ENCODE measurements around the gene RNF19B. TPM values are rescaled to one million over a fixed set of nuclear protein-coding genes. Genes with fewer than 3 reads are reported as not detected.
A peak's percentile ranks its signal among the peaks of the same experiment; 100 is the strongest.

Gene RNF19B
- total RNA-seq, 1 experiment from 2014 or later: 41.3 TPM

- H3K27me3 Mint-ChIP-seq (ENCODE audit: insufficient read depth, unreplicated experiment): no peaks in the 10 kb centered on the region
- H3K27ac Mint-ChIP-seq (ENCODE audit: low read depth, unreplicated experiment): peak overlapping the region; percentile 89
- BruUV-seq (replicated peaks): no TSS peak
- H3K36me3 Mint-ChIP-seq (ENCODE audit: insufficient read depth, unreplicated experiment): peaks cover 58% of the 10 kb centered on the region
- peaks cover 61% of the 10 kb centered on the region for H3K4me1 Mint-ChIP-seq (ENCODE audit: insufficient read depth, unreplicated experiment)
- TF ChIP-seq CTCF (IDR thresholded peaks at IDR 0.05; ENCODE audit: unreplicated experiment): peak; percentile 61
- ChIA-PET POLR2A (interaction anchor here (0.5 to 11.6 kb wide), 19 partner anchors 17 to 230 kb away, joined by 3 to 248 read pairs (median 4); partner anchors contain the start of genes AK2, AZIN2 and RNF19B), CTCF (interaction anchor here (0.6 to 6.6 kb wide), 31 partner anchors 9 to 605 kb away, joined by 3 to 140 read pairs (median 6); partner anchors contain the start of genes AK2 and RNF19B)
- intact Hi-C loops (cut with micrococcal nuclease): loop anchor here (1.0 to 5.0 kb wide), 5 partner anchors 15 to 131 kb away; partner anchors contain the start of gene AZIN2
- peak; percentile 94 for DNase-seq (ENCODE audit: unreplicated experiment)
- H3K4me3 Mint-ChIP-seq (ENCODE audit: unreplicated experiment): no peak overlapping the region
- no peaks in the 10 kb centered on the region for H3K9me3 Mint-ChIP-seq (ENCODE audit: unreplicated experiment)
Measured at GRCh38 chr1:33007190-33008050, 42.8 kb upstream of the RNF19B start.

GRCh38 chr1:33005838-33006421 is 41.3 kb upstream of the RNF19B start:
- no peak overlapping the region for H3K27ac Mint-ChIP-seq (ENCODE audit: low read depth, unreplicated experiment)
- BruUV-seq (replicated peaks): no TSS peak
- ChIA-PET CTCF (interaction anchor here (0.8 to 6.6 kb wide), 20 partner anchors 13 to 130 kb away, joined by 3 to 140 read pairs (median 8); partner anchors contain the start of genes AK2 and RNF19B), POLR2A (interaction anchor here (0.6 to 11.6 kb wide), 9 partner anchors 15 to 72 kb away, joined by 3 to 248 read pairs (median 17); partner anchors contain the start of gene RNF19B)
- DNase-seq (ENCODE audit: unreplicated experiment): no peak
- no peak overlapping the region for H3K4me3 Mint-ChIP-seq (ENCODE audit: unreplicated experiment)
- H3K36me3 Mint-ChIP-seq (ENCODE audit: insufficient read depth, unreplicated experiment): peaks cover 46% of the 10 kb centered on the region
- H3K4me1 Mint-ChIP-seq (ENCODE audit: insufficient read depth, unreplicated experiment): peaks cover 52% of the 10 kb centered on the region
- no peaks in the 10 kb centered on the region for H3K27me3 Mint-ChIP-seq (ENCODE audit: insufficient read depth, unreplicated experiment)
- intact Hi-C loops (cut with micrococcal nuclease): loop anchor here (5.0 kb wide), 1 partner anchor 76 kb away; the partner anchor contains the start of gene AZIN2
- H3K9me3 Mint-ChIP-seq (ENCODE audit: unreplicated experiment): no peaks in the 10 kb centered on the region
- TF ChIP-seq CTCF (IDR thresholded peaks at IDR 0.05; ENCODE audit: unreplicated experiment): no peak

- peaks cover 49% of the 10 kb centered on the region for H3K4me1 Mint-ChIP-seq (ENCODE audit: insufficient read depth, unreplicated experiment)
Measured at GRCh38 chr1:33005117-33005837, 40.7 kb upstream of the RNF19B start.

More at GRCh38 chr1:33005117-33005837, 40.7 kb upstream of the RNF19B start:
- peaks cover 39% of the 10 kb centered on the region for H3K36me3 Mint-ChIP-seq (ENCODE audit: insufficient read depth, unreplicated experiment)
- DNase-seq (ENCODE audit: unreplicated experiment): no peak
- intact Hi-C loops (cut with micrococcal nuclease): loop anchor here (5.0 kb wide), 1 partner anchor 77 kb away; the partner anchor contains the start of gene AZIN2
- TF ChIP-seq CTCF (IDR thresholded peaks at IDR 0.05; ENCODE audit: unreplicated experiment): no peak
- H3K9me3 Mint-ChIP-seq (ENCODE audit: unreplicated experiment): no peaks in the 10 kb centered on the region
- H3K27me3 Mint-ChIP-seq (ENCODE audit: insufficient read depth, unreplicated experiment): no peaks in the 10 kb centered on the region
- no peak overlapping the region for H3K4me3 Mint-ChIP-seq (ENCODE audit: unreplicated experiment)
- no TSS peak for BruUV-seq (replicated peaks)
- ChIA-PET CTCF (interaction anchor here (0.5 to 6.6 kb wide), 16 partner anchors 13 to 176 kb away, joined by 3 to 140 read pairs (median 8); partner anchors contain the start of gene RNF19B), POLR2A (interaction anchor here (0.6 to 11.6 kb wide), 13 partner anchors 14 to 76 kb away, joined by 3 to 248 read pairs (median 4); partner anchors contain the start of gene RNF19B)
- H3K27ac Mint-ChIP-seq (ENCODE audit: low read depth, unreplicated experiment): peak overlapping the region; percentile 60

Data from MCF 10A (cell line).